HEK293 (cell line): ENCODE data around the gene GRIP1.

Experiments
- BCL6B ChIP-seq: fragments of 450-650 bp; formaldehyde crosslinking; IDR thresholded peaks from 2 replicates; pipeline ENCODE4 v1.5.1; 2017; ENCODE audit warnings: missing biosample characterization, missing genetic modification characterization
- GFI1B ChIP-seq: fragments of 450-650 bp; formaldehyde crosslinking; IDR thresholded peaks from 2 replicates; pipeline ENCODE4 v1.5.1; 2016; ENCODE audit warnings: missing biosample characterization, missing genetic modification characterization
- GLI4 ChIP-seq: fragments of 450-650 bp; formaldehyde crosslinking; IDR thresholded peaks from 2 replicates; pipeline ENCODE4 v1.5.1; 2016; ENCODE audit warnings: missing biosample characterization, missing genetic modification characterization
- HIC1 ChIP-seq: fragments of 450-650 bp; formaldehyde crosslinking; IDR thresholded peaks from 2 replicates; pipeline ENCODE4 v1.5.1; 2016; ENCODE audit warnings: missing biosample characterization, missing genetic modification characterization
- SP3 ChIP-seq: fragments of 450-650 bp; formaldehyde crosslinking; IDR thresholded peaks from 2 replicates; pipeline ENCODE4 v1.5.1; 2016; ENCODE audit warnings: missing biosample characterization, missing genetic modification characterization
- WT1 ChIP-seq: fragments of 450-650 bp; formaldehyde crosslinking; IDR thresholded peaks from 2 replicates; pipeline ENCODE4 v1.5.1; 2016; ENCODE audit warnings: missing biosample characterization, missing genetic modification characterization
- YY2 ChIP-seq: fragments of 450-650 bp; formaldehyde crosslinking; IDR thresholded peaks from 2 replicates; pipeline ENCODE4 v1.5.1; 2016; ENCODE audit warnings: missing biosample characterization, missing genetic modification characterization
- ZBTB20 ChIP-seq: fragments of 450-650 bp; formaldehyde crosslinking; IDR thresholded peaks from 2 replicates; pipeline ENCODE4 v1.5.1; 2016; ENCODE audit warnings: missing biosample characterization, missing genetic modification characterization
- ZBTB48 ChIP-seq: fragments of 450-650 bp; formaldehyde crosslinking; IDR thresholded peaks from 2 replicates; pipeline ENCODE4 v1.5.1; 2016; ENCODE audit warnings: missing biosample characterization, missing genetic modification characterization
- ZBTB6 ChIP-seq: fragments of 450-650 bp; formaldehyde crosslinking; IDR thresholded peaks from 2 replicates; pipeline ENCODE4 v1.5.1; 2017; ENCODE audit warnings: missing biosample characterization, missing genetic modification characterization
- ZBTB7A ChIP-seq: fragments of 450-650 bp; formaldehyde crosslinking; IDR thresholded peaks from 2 replicates; pipeline ENCODE4 v1.5.1; 2016; ENCODE audit warnings: low read depth, missing biosample characterization, missing genetic modification characterization
- ZNF114 ChIP-seq: fragments of 450-650 bp; formaldehyde crosslinking; IDR thresholded peaks from 2 replicates; pipeline ENCODE4 v1.5.0; 2017; ENCODE audit warnings: missing biosample characterization, missing genetic modification characterization
- ZNF157 ChIP-seq: fragments of 450-650 bp; formaldehyde crosslinking; IDR thresholded peaks from 2 replicates; pipeline ENCODE4 v1.5.1; 2016; ENCODE audit warnings: missing biosample characterization, missing genetic modification characterization
- ZNF19 ChIP-seq: fragments of 450-650 bp; formaldehyde crosslinking; IDR thresholded peaks from 2 replicates; pipeline ENCODE4; 2016; ENCODE audit warnings: missing biosample characterization, missing genetic modification characterization, low read depth
- ZNF2 ChIP-seq: fragments of 450-650 bp; formaldehyde crosslinking; IDR thresholded peaks from 2 replicates; pipeline ENCODE4 v1.5.1; 2016; ENCODE audit warnings: missing biosample characterization, missing genetic modification characterization
- ZNF24 ChIP-seq: fragments of 450-650 bp; formaldehyde crosslinking; IDR thresholded peaks from 2 replicates; pipeline ENCODE4 v1.5.1; 2016; ENCODE audit warnings: missing biosample characterization, missing genetic modification characterization
- ZNF335 ChIP-seq: fragments of 450-650 bp; formaldehyde crosslinking; conservative IDR thresholded peaks from 2 replicates; pipeline ENCODE4 v1.5.1; 2016; ENCODE audit warnings: missing biosample characterization, missing genetic modification characterization
- ZNF362 ChIP-seq: fragments of 450-650 bp; formaldehyde crosslinking; IDR thresholded peaks from 2 replicates; pipeline ENCODE4 v1.5.1; 2016; ENCODE audit warnings: missing biosample characterization, missing genetic modification characterization
- ZNF366 ChIP-seq: fragments of 450-650 bp; formaldehyde crosslinking; conservative IDR thresholded peaks from 2 replicates; pipeline ENCODE4 v1.5.1; 2016; ENCODE audit warnings: missing biosample characterization, missing genetic modification characterization
- ZNF416 ChIP-seq: fragments of 450-650 bp; formaldehyde crosslinking; IDR thresholded peaks from 2 replicates; pipeline ENCODE4 v1.5.1; 2016; ENCODE audit warnings: missing biosample characterization, missing genetic modification characterization
- ZNF501 ChIP-seq: fragments of 450-650 bp; formaldehyde crosslinking; IDR thresholded peaks from 2 replicates; pipeline ENCODE4 v1.5.1; 2016; ENCODE audit warnings: missing biosample characterization, missing genetic modification characterization
- ZNF518A ChIP-seq: fragments of 450-650 bp; formaldehyde crosslinking; conservative IDR thresholded peaks from 2 replicates; pipeline ENCODE4 v1.5.1; 2016; ENCODE audit warnings: low read depth, missing biosample characterization, missing genetic modification characterization
- ZNF561 ChIP-seq: fragments of 450-650 bp; IDR thresholded peaks from 2 replicates; pipeline ENCODE4 v1.5.1; 2018; ENCODE audit warnings: missing biosample characterization, missing genetic modification characterization, borderline replicate concordance
- ZNF600 ChIP-seq: fragments of 450-650 bp; formaldehyde crosslinking; IDR thresholded peaks from 2 replicates; pipeline ENCODE4 v1.5.1; 2016; ENCODE audit warnings: missing biosample characterization, missing genetic modification characterization
- ZNF660 ChIP-seq: fragments of 450-650 bp; IDR thresholded peaks from 2 replicates; pipeline ENCODE4 v1.5.1; 2018; ENCODE audit warnings: missing biosample characterization, mild to moderate bottlenecking, missing genetic modification characterization
- ZNF76 ChIP-seq: fragments of 450-650 bp; formaldehyde crosslinking; IDR thresholded peaks from 2 replicates; pipeline ENCODE4; 2016; ENCODE audit warnings: low read depth, missing biosample characterization, missing genetic modification characterization, borderline replicate concordance
- ZNF768 ChIP-seq: fragments of 450-650 bp; formaldehyde crosslinking; IDR thresholded peaks from 2 replicates; pipeline ENCODE4 v1.5.1; 2018; ENCODE audit warnings: missing biosample characterization, mild to moderate bottlenecking, missing genetic modification characterization
- ZNF776 ChIP-seq: fragments of 450-650 bp; formaldehyde crosslinking; IDR thresholded peaks from 2 replicates; pipeline ENCODE4 v1.5.0; 2017; ENCODE audit warnings: missing biosample characterization, missing genetic modification characterization, borderline replicate concordance
- ZNF837 ChIP-seq: fragments of 450-650 bp; formaldehyde crosslinking; IDR thresholded peaks from 2 replicates; pipeline ENCODE4 v1.5.1; 2016; ENCODE audit warnings: missing biosample characterization, missing genetic modification characterization

GRIP1 gene

GRCh38 chr12:66301944-66302826 is 376.7 kb downstream of the GRIP1 start, which contains the start of gene HELB (continued):
- no peak for TF ChIP-seq ZNF157
- no peak for TF ChIP-seq ZNF114 (tag by site-specific recombination)
- no peak for TF ChIP-seq ZNF19 (tag by site-specific recombination)
- TF ChIP-seq ZBTB48 (tag by site-specific recombination), result peak; percentile 96
- no peak for TF ChIP-seq ZNF837 (tag by site-specific recombination)
- TF ChIP-seq ZNF76 (tag by site-specific recombination), result peak; percentile 36; the same call in 1 of the 2 replicates
- peak; percentile 92 for TF ChIP-seq ZBTB20 (tag by site-specific recombination)
- no peak for TF ChIP-seq GLI4 (tag by site-specific recombination)
- peak; percentile 29; the same call in 1 of the 2 replicates for TF ChIP-seq ZNF561 (tag by site-specific recombination)
- peak; percentile 44; the same call in 1 of the 2 replicates for TF ChIP-seq ZNF518A (tag by site-specific recombination)
- peak; percentile 96 for TF ChIP-seq SP3 (tag by site-specific recombination)
- no peak for TF ChIP-seq ZNF362
- peak; percentile 74 for TF ChIP-seq HIC1 (tag by site-specific recombination)
- TF ChIP-seq ZNF768 (tag by site-specific recombination), result no peak
- TF ChIP-seq ZBTB6 (tag by site-specific recombination), result no peak
- TF ChIP-seq ZNF776, result no peak
- TF ChIP-seq ZNF366 (tag by site-specific recombination), result no peak
- TF ChIP-seq ZNF660 (tag by site-specific recombination), result peak; percentile 70
- TF ChIP-seq ZNF501 (tag by site-specific recombination), result peak; percentile 95
- peak; percentile 94 for TF ChIP-seq ZNF335
- TF ChIP-seq BCL6B (tag by site-specific recombination), result peak; percentile 100
- TF ChIP-seq ZNF24 (tag by site-specific recombination), result 0 out of 2 replicates have a peak, but pooled peaks have one; percentile 45
- no peak for TF ChIP-seq YY2
- no peak for TF ChIP-seq ZNF416
- TF ChIP-seq ZNF600 (tag by site-specific recombination), result peak; percentile 99
- 0 out of 2 replicates have a peak, but pooled peaks have one; percentile 18 for TF ChIP-seq GFI1B (tag by site-specific recombination)
- TF ChIP-seq ZBTB7A (tag by site-specific recombination), result 0 out of 2 replicates have a peak, but pooled peaks have one; percentile 44
- peak; percentile 19; the same call in 1 of the 2 replicates for TF ChIP-seq WT1 (tag by site-specific recombination)
- peak; percentile 79 for TF ChIP-seq ZNF2 (tag by site-specific recombination)
